Stimulated activated CD8-positive, alpha-beta memory T cell treated with anti-CD3 and anti-CD28 coated beads, Interleukin-12 subunit alpha, Interleukin-12 subunit beta, amount 100 ng/mL, for 4 hours (primary cell): Measurements from ENCODE around the gene PHF3.

Experiments used
- DNase-seq: peaks from one replicate; pipeline ENCODE4 v3.0.0-alpha.2; 2020; ENCODE audit warnings: low read depth

Gene PHF3

GRCh38 chr6:63635588-63636517 is at the start of gene PHF3:
Gene PHF3 (plus strand): TSS chr6:63635802. CDS start chr6:63646552, 10,750 bp downstream.
- peak; percentile 87 for DNase-seq

- no peak for DNase-seq
Observed at GRCh38 chr6:63589952-63590411, 45.6 kb upstream of the PHF3 start.

- DNase-seq = no peak
Observed at GRCh38 chr6:63592886-63593285, 42.7 kb upstream of the PHF3 start.

GRCh38 chr6:63597141-63598048 is 38.2 kb upstream of the PHF3 start:
- DNase-seq = no peak

- peak; percentile 44 for DNase-seq
Observed at GRCh38 chr6:63598049-63599036, 37.3 kb upstream of the PHF3 start.

GRCh38 chr6:63599243-63599642 is 36.4 kb upstream of the PHF3 start:
- DNase-seq = no peak

GRCh38 chr6:63600136-63600535 is 35.5 kb upstream of the PHF3 start:
- no peak for DNase-seq

- no peak for DNase-seq
Observed at GRCh38 chr6:63609231-63609630, 26.4 kb upstream of the PHF3 start.

- DNase-seq = no peak
Observed at GRCh38 chr6:63610944-63611343, 24.7 kb upstream of the PHF3 start.

- DNase-seq = no peak
Observed at GRCh38 chr6:63611560-63611959, 24.0 kb upstream of the PHF3 start.

- no peak for DNase-seq
Observed at GRCh38 chr6:63615590-63615989, 20.0 kb upstream of the PHF3 start.

- DNase-seq = no peak
Observed at GRCh38 chr6:63624091-63624490, 11.5 kb upstream of the PHF3 start.

- no peak for DNase-seq
Observed at GRCh38 chr6:63630466-63630865, 5.1 kb upstream of the PHF3 start.

- DNase-seq = no peak
Observed at GRCh38 chr6:63634630-63635029, 972 bp upstream of the PHF3 start.

- DNase-seq = no peak
Observed at GRCh38 chr6:63635215-63635587, 401 bp upstream of the PHF3 start.

- DNase-seq = peak; percentile 9
Observed at GRCh38 chr6:63636518-63637021, 968 bp downstream of the PHF3 start.

GRCh38 chr6:63637865-63638445 is 2.4 kb downstream of the PHF3 start:
- no peak for DNase-seq

GRCh38 chr6:63640062-63640461 is 4.5 kb downstream of the PHF3 start:
- no peak for DNase-seq

- no peak for DNase-seq
Observed at GRCh38 chr6:63643862-63644261, 8.3 kb downstream of the PHF3 start.

GRCh38 chr6:63644668-63645326 is 9.2 kb downstream of the PHF3 start:
- no peak for DNase-seq
